CD4-positive, alpha-beta T cell treated with Interleukin-10 for 1 hour (primary cell): ENCODE measurements around the gene GATAD2B.
"Not testable (repeated sequence)": the region's sequence is repeated elsewhere in the genome, so short reads cannot be mapped to it uniquely, and the experiment has no call there.

Experiments used
- DNase-seq: peaks from one replicate; pipeline ENCODE4 v3.0.0-alpha.2; 2020

The GATAD2B gene

DNA sequence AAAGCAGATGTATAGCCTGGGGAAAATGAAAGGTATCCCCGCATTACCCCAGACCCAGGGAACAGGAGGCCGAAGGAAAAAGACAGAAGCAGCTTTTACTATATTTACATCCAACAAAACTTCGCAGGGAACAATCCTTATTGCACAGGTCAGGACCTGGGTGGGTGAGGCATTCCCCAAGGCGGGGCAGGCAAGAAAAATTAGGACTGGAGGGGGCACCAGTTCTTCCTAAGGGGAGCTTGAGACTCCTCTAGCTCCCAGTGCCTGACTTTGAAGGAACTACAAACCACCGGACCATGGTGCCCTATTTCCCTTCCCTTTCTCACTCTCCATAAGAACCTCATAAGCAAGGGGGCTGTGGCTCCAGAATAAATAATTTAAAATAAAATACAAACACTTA lies 6.7 kb upstream of the GATAD2B start:
- no peak for DNase-seq

DNA sequence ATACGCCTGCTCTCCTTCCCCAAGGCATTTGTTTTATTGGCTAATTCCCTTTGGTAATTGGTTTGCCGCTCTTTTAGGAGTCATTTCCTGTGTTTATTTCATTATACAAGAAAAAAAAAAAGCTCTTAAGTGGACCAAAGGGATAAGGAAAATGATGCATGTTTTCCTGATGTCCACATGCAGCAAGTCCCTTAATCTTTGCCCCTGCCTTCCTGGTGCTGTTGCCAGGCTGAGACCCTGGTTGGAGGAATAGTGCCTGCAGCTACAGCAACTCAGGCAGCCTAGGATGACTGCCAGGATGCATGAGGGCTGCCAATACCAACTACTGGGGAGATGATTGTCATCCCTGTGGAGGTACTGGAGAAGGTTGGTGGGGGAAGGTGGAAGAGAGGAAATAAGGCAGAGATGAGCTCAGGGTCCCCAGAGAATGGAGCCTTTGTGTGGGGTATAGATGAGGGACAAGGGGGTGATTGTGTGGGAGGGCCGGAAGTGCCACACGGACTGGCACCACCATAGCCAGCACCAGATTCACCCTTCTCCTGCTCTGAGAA lies 6.1 kb upstream of the GATAD2B start:
- DNase-seq, result no peak

DNA sequence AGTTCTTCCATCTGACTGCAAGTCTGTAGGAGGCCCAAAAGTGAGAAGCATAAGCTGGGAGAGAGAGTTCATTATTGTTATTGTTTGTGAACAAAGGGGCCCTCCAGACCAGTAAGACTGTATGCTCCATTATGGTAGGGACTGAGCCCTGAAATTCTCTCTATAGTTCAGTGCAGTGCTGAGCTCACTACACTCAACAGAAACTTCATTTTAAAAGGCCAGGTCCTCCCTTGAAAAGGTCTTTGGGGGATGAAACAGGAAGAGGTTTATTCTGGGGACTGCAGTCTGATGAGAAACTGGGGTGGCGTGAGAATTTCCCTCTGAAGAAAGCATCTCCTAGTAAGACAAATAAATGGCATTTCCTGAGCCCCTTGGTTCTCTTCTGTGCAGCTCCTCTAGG lies 5.5 kb upstream of the GATAD2B start:
- no peak for DNase-seq

DNA sequence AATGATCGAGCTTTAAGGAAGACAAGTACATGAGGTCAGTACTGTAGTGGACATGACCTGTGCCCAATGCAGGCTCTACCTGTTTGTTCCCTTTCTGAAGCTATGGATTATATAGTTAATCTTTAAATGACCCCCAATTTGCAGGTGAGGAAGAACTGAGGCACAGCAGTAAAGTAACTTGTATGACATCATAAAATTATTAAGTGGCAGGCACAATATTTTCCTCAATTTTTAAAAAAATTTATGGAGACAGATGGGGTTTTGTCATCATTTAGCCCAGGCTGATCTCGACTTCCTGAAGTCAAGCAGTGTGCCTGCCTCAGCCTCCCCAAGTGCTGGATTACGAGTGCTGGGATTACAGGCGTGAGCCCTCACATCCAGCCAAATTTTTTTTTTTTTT lies 3.6 kb upstream of the GATAD2B start:
- no peak for DNase-seq

DNA sequence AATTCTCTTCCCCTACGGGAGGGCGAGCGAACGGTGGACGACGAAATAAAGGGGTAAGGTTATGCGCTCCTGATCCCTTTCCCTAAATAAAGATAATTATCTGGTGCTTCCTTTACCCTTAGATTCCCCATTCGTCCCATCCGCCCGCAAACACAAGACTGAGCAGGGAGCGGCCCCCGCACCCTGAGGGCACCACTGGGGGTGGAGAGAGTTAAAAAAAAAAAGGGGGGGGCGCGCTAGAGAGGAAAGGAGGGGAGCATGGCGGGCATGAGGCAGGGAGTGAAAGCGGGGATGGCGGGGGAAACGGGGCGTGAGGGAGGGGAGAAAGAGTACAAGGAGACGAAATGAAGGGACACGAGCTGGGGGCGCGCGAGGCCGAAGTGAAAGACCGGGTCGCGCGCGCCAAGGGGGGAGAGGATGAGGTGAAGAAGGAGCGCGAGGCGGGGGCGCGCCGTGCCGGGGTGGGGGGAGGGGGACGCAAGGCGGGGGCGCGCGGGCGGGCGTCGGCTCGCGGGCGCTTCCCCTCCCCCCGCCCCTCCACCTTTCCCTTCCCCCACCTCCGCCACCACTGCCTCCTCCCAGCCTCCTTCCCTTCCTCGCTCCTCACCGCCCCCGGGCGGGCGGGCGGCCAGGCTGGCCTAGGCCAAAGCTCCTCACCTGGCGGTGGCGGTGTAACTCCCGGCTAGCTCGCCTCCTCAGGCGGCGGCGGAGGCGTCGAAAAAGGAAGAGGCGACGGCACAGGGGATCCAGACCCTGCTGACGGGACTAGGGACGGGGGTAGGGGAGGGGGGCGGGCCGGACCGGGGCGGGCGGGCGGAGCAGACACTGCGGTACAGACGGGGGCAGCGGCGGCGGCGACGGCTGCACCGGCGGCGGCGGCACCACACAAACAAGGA lies 448 bp downstream of the GATAD2B start:
- DNase-seq, result no peak

DNA sequence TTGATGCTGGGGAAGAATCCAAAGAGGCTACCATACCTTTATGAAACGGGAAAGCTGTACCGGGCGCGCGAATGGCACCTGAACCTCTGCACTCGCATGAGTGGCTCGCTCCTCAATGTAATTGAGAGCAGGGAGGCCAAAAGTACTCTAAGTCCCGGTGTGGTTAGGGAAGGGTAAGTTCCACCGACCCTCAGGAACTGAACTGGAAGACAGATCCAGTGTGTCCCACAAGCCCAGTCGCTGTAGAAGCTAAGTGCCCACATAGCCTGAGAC lies 1.0 kb downstream of the GATAD2B start:
- no peak for DNase-seq

DNA sequence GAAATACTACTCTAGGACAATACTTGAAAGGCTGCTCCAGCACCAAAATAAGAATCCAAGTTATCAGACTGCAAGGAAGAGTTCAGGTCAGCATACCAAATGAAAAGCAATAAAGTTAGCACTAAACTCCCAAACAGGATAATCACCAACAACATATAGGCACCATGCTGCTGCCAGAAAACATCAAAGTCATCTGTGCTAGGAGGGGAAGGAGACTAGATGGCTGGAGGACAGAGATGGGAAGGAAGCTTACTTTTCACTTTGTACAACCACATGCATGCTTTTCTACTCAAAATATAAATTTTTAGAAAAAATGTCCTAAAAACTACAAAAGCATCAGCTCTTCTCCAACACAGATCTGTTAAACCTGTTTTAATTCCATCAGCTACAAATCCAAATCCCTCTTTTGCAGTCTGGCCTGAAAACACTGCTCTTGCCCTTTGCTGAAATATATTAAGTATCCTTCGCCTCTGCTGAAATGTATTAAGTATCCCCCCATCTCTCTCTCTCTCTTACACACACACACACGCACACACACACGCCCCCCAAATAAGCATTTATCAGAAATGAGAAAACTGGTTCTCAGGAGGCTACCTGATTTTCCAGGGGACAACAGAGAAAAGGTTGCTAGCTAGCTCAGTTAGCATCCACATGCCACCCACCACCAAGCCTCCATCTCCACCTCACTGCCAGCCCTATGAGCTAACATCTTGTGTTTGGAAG lies 1.5 kb downstream of the GATAD2B start:
- DNase-seq, result no peak

DNA sequence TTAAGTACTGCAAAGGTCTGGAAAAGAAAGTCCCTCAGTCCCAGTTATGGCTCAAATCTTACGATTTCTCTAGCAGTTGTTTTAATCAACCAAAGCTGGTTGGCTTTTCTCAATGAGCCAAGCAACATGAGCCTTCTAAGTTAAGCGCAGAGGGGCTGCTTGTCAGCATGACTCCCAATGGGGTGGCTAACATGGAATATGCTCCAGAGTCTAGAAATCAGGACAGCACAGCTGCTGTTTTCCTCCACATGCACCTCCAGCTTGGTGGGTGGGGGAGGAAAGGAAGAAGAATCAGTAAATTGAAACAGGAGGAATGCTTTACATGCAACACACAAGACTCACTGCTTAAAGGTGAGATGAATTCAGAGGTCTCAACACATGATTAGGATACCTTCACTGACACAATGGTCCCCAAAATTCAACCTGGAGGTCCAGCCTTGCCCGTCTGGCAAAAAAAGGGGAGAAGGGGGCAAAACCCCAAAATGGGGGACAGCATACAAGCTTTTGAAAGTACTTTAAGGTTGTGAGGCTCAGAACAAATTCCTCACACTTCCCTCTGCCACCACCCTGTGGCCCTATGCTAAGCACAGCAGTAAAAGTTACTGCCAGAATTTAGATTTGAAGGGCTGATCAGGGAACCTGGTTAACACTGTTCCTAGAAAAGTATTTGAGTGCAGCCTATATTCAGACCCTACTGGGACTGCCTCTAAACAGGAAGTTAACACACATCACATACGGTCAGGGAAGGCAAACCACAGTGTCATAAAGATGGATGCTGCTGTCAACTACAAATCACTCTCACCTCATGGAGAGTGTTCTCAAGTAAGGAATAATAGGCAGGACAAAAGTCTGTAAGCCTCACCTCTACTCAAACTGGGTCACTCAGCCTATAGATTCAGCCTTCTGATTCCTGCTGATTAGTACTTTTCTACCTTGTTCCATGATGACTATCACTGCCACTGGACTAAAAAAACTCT lies 2.6 kb downstream of the GATAD2B start:
- peak; percentile 59 for DNase-seq

DNA sequence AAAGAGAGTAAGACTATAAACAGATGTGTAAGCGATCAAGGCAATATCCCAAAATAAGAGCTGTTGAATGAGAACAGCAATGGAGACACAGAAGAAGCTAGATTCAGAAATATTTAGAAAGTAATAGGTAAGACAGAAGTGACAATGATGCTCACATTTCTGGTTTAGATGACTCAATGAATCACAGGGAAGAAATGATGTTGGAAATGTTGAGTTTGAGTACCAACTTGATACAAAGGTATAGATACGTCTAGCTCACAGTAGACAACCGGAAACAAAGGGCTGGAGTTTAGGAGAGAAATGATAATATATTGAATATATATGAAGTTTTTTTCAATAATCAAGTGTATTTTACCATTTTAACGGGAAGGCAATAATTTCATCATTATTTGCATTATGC lies 6.5 kb downstream of the GATAD2B start:
- DNase-seq, result no peak

DNA sequence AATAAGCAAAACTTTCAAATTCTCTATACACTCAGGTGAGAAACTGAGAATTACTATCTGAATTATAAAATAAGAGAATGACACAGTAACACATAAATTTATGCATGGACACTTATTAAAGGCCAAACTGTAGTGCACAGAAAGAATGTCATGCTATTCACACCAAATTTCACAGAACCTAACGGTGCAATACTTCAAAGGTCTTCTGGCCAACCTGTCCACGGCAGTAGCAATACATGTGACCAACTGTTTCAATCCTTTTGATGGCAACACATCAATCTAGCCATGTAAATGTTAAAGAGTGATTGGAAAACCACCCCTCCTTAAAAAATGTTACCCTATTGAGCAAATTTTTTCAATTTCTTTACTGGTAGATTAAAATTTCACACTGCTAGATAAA lies 10.4 kb downstream of the GATAD2B start:
- DNase-seq, result no peak

DNA sequence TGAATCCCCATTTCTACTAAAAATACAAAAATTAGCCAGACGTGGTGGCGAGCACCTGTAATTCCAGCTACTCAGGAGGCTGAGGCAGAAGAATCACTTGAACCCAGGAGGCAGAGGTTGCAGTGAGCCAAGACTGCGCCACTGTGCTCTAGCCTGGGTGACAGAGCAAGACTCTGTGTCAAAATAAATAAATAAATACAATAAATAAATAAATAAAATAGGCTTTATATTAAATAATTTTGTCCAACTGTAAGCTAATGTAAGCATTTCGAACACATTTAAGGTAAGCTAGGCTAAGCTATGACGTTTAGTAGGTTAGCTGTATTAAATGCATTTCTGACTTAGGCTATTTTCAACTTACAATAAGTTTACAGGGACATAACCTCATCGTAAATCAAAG lies 12.2 kb downstream of the GATAD2B start:
- not testable (repeated sequence) for DNase-seq

DNA sequence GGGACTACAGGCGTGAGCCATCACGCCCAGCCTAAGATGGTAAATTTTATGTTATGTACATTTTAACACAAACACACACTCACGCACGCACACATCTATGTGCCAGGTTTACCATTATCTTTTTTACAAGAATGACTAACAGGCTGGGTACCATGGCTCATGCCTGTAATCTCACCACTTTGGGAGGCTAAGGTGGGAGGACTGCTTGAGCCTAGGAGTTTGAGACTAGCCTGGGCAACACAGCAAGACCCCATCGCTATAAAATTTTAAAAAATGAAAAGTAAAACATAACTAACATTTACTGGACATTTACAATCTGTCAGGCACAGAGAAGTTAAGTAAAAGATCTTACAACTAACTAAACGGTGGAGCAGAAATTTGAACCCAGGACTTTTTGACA lies 14.7 kb downstream of the GATAD2B start:
- DNase-seq, result no peak

DNA sequence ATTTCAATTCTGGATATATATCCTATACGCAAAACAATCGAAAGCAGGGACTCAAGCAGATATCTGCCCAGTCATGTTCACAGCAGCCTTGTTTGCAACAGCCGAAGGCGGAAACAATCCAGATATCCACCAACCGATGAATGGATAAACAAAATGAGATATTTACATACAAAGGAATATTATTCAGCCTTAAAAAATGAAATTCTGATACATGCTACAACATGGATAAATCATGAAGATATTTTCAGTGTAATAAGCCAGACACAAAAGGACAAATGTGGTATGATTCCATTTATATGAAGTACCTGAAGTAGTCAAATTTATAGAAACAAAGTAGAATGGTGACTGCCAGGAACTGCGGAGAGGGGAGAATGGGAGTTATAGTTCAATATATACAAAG lies 15.6 kb downstream of the GATAD2B start:
- no peak for DNase-seq

DNA sequence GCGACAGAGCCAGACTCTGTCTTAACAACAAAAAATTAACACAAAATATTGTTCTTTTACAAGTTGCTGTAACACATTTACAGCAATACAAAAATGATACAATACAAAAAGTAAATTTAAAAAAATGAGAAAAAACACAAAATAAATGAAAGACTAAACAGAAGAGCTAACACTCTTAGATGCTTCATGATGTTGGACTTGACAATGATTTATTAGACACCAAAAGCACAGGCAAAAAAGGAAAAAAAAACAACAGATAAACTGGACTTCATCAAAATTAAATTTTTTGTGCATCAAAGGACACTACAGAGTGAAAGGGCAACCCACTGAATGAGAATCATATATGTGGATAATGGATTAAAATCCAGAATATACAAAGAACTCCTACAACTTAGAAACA lies 16.4 kb downstream of the GATAD2B start:
- no peak for DNase-seq

DNA sequence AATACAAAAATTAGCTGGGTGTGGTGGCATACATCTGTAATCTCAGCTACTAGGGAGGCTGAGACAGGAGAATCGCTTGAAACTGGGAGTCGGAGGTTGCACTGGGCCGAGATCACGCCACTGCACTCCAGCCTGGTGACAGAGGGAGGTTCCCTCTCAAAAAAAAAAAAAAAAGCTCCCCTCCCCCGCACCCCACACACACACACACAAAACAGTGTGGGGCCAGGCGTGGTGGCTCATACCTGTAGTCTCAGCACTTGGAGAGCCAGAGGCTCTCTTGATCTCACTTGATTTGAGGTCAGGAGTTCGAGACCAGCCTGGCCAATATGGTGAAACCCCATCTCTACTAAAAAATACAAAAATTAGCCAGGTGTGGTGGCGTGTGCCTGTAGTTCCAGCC lies 16.9 kb downstream of the GATAD2B start:
- not testable (repeated sequence) for DNase-seq

DNA sequence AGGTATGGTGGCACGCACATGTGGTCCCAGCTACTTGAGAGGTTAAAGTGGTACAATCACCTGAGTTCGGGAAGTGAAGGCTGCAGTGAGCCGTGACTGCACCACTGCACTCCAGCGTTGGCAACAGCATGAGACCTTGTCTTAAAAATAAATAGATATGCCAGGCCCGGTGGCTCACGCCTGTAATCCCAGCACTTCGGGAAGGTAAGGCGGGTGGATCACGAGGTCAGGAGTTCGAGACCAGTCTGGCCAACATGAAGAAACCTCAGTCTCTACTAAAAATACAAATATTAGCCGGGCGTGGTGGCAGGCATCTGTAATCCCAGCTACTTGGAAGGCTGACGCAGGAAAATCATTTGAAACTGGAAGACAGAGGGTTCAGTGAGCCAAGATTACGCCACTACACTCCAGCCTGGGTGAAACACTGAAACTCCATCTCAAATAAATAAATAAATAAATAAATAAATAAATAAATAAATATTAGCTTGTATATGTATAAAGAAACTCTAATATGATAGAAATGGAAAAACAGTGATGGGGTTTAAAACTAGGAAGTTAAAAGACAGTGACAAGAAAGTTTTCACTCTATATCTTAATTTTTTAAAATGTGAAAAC lies 18.8 kb downstream of the GATAD2B start:
- DNase-seq, result no peak

DNA sequence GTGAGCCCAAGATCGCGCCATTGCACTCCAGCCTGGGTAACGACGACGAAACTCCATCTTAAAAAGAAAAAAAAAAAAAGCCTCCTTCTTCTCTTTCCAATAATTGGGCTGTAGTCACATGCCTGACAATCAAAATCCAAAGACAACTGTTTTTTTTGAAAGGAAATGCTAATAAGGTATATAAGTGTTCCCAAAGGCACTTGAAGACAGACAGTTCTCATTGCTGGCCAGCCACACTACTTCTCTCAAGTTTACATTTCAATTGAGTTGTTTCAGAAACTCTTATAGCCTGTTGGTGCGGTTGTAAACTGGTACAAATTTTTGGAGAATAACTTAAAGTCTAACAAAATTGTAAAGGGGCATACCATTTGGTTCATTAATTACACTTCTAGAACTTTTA lies 23.3 kb downstream of the GATAD2B start:
- DNase-seq, result no peak

DNA sequence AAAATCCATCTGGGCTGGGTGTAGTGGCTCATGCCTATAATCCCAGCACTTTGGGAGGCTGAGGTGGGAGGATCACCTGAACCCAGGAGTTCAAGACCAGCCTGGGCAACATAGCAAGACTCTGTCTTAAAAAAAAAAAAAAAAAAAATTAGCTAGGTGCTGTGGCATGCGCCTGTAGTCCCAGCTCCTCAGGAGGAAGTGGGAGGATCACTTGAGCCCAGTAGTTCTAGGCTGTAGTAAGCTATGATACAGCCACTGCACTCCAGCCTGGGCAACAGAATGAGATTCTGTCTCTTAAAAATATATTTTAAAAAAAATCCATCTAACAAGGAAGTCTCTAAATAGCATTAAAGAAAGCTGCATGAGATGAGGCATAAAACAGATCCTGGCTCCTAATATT lies 26.9 kb downstream of the GATAD2B start:
- DNase-seq, result not testable (repeated sequence)

DNA sequence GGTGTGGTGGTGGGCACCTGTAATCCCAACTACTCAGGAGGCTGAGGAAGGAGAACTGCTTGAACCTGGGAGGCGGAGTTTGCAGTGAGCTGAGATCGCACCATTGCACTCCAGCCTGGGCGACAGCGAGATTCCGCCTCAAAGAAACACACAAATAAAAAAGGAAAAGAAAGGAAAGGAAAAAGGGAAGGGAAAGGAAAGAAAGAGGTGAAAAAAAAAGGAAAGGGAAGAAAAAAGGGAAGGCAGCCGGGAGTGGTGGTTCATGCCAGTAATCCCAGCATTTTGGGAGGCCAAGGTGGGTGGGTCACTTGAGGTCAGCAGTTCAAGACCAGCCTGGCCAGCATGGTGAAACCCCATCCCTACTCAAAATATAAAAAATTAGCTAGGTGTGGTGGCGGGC lies 31.7 kb downstream of the GATAD2B start:
- DNase-seq, result not testable (repeated sequence)

DNA sequence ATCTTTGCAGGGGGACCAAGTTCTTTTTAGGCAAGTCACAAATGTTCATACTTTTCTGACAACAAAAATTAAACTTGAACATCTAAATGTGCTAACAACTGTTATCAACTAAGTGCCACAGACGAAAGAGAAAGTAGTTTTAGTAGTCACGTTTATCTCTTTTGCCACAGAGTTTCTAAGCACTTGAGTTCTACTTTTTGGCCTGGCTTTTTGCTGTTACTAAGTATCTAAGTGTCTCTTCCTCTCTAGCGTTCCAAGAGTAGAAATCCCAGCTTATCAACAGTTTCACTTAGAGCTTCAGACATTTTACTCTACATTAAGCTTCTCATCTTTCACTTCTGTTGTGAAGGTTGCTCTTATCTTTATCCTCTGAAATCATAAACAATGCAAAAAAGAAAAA lies 34.2 kb downstream of the GATAD2B start:
- peak; percentile 14 for DNase-seq

DNA sequence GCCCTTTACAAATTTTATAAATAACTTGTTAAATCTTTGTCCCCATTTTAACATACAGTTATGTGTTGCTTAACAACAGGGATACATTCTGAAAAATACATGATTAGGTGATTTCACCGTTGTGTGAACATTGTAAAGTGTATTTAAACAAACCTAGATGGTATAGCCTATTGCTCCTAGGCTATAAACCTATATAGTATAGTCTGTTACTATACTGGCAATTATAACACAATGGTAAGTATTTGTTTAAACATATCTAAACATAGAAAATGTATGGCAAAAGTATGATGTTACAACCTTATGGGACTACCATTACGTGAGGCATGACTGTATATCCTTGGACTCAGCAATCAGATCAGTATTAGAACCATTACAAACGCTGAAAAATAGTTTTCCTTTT lies 36.6 kb downstream of the GATAD2B start:
- DNase-seq, result no peak

DNA sequence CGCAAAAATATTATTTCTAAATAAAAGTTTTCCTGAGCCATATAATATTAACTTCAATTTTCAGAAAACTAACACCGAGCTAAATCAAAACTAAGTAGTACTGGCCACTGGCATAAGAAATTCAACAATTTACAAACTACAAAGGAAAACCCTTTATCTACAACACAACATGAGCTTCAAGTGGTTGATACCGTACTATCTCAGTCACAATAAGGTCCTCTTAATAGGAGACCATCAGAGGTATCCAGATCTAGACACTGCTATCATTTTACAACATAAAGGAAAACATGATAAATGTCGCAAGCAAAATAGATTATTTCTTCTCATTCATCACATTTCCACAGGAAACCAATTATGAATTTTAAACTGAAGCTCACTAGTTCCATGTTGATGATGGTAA lies 39.5 kb downstream of the GATAD2B start:
- no peak for DNase-seq
